Omental fat pad (tissue), 4 donors: Measurements from ENCODE around the gene B4GALT1. TPM values are rescaled to one million over a fixed set of nuclear protein-coding genes. Genes with fewer than 3 reads are reported as not detected.

Experiments used
- ATAC-seq: fragments of 150-250 bp; one replicate; pipeline ENCODE4 v1.9.1; 2016; ENCODE audit warnings: mild to moderate bottlenecking, moderate library complexity; ENCODE audit not compliant: low FRiP score
- DNase-seq: peaks from one replicate; pipeline ENCODE4 v3.0.0-alpha.2; 2019; ENCODE audit warnings: low spot score
- CTCF ChIP-seq, 3 donors: fragments of 450-650 bp; IDR thresholded peaks; one replicate each; pipeline ENCODE4 v1.5.1; 2016 to 2017; ENCODE audit warnings: antibody characterized with exemption in 3 of 3, mild to moderate bottlenecking in 3 of 3, moderate library complexity in 2 of 3
- total RNA-seq, 4 donors: library from RNA; depleted of rRNA; stranded (reverse); fragments of >200 nt; gene quantifications; one replicate each; pipeline ENCODE4 v1.1.0, GENCODE V29; 2016

The B4GALT1 gene
- total RNA-seq, 4 donors from 2014 or later, result 52.5 to 113 (median 72.1) TPM

- TF ChIP-seq CTCF (IDR thresholded peaks at IDR 0.05), result no peak
- no peak for DNase-seq
- ATAC-seq, result no peak
These were observed 46.5 kb downstream of the B4GALT1 start for GRCh38 chr9:33120620-33121019.

- no peak for TF ChIP-seq CTCF (IDR thresholded peaks at IDR 0.05)
- DNase-seq (no peak), ATAC-seq (no peak)
These were observed 49.3 kb downstream of the B4GALT1 start for GRCh38 chr9:33117796-33118195.

- no peak for DNase-seq
- no peak for ATAC-seq
These were observed 49.8 kb downstream of the B4GALT1 start for GRCh38 chr9:33117306-33117705.

GRCh38 chr9:33116860-33117259, 50.3 kb downstream of the B4GALT1 start:
- TF ChIP-seq CTCF (IDR thresholded peaks at IDR 0.05), result no peak
- ATAC-seq (no peak), DNase-seq (no peak)

More at GRCh38 chr9:33117306-33117705, 49.8 kb downstream of the B4GALT1 start:
- TF ChIP-seq CTCF (IDR thresholded peaks at IDR 0.05), result no peak

- ATAC-seq (no peak), DNase-seq (no peak)
- TF ChIP-seq CTCF (IDR thresholded peaks at IDR 0.05), result no peak
These were observed 52.4 kb downstream of the B4GALT1 start for GRCh38 chr9:33114746-33115145.

- no peak for ATAC-seq
- DNase-seq, result no peak
- no peak for TF ChIP-seq CTCF (IDR thresholded peaks at IDR 0.05)
These were observed 53.2 kb downstream of the B4GALT1 start for GRCh38 chr9:33113799-33114547.

GRCh38 chr9:33112094-33112493, 55.0 kb downstream of the B4GALT1 start:
- DNase-seq (no peak), ATAC-seq (no peak)
- no peak for TF ChIP-seq CTCF (IDR thresholded peaks at IDR 0.05)
